ENCODE data around the gene SCN10A.

GRCh38 chr3:38702231-38702630 is 113.8 kb downstream of the SCN10A start:
- TF ChIP-seq EZH2 (IDR thresholded peaks at IDR 0.05; ENCODE audit: insufficient read depth, poor library complexity, severe bottlenecking) (no peak), EZH2phosphoT487 (IDR thresholded peaks at IDR 0.05; ENCODE audit: insufficient read depth, low read depth) (no peak)
